Endothelial cell of umbilical vein (primary cell): Measurements from ENCODE around the gene GLRX.
A peak's percentile ranks its signal among the peaks of the same experiment; 100 is the strongest.

Experiments used
- CTCF ChIP-seq, 2 donors: IDR thresholded peaks; 1 replicate in 1 of 2; 2 replicates in 1 of 2; pipeline ENCODE4 v1.5.1; 2011; ENCODE audit warnings: low read length in 2 of 2, mild to moderate bottlenecking in 2 of 2, moderate library complexity in 2 of 2, control low read depth in 1 of 2, inconsistent platforms in 1 of 2, low read depth in 1 of 2; ENCODE audit not compliant: insufficient read depth in 1 of 2; ENCODE audit errors: extremely low read depth in 1 of 2
- EZH2 ChIP-seq: IDR thresholded peaks from 2 replicates; pipeline ENCODE4 v1.6.1; 2012; ENCODE audit warnings: borderline replicate concordance, low read depth, mild to moderate bottlenecking, moderate library complexity, low read length, inconsistent platforms; ENCODE audit not compliant: severe bottlenecking
- POLR2A ChIP-seq: IDR thresholded peaks from 2 replicates; pipeline ENCODE4 v1.6.1; 2012; ENCODE audit warnings: low read depth, mild to moderate bottlenecking, control low read depth, low read length
- POLR2AphosphoS5 ChIP-seq: IDR thresholded peaks from 2 replicates; pipeline ENCODE4 v1.6.1; 2012; ENCODE audit warnings: low read depth, mild to moderate bottlenecking, control low read depth, low read length, moderate library complexity; ENCODE audit not compliant: insufficient read depth

DNA sequence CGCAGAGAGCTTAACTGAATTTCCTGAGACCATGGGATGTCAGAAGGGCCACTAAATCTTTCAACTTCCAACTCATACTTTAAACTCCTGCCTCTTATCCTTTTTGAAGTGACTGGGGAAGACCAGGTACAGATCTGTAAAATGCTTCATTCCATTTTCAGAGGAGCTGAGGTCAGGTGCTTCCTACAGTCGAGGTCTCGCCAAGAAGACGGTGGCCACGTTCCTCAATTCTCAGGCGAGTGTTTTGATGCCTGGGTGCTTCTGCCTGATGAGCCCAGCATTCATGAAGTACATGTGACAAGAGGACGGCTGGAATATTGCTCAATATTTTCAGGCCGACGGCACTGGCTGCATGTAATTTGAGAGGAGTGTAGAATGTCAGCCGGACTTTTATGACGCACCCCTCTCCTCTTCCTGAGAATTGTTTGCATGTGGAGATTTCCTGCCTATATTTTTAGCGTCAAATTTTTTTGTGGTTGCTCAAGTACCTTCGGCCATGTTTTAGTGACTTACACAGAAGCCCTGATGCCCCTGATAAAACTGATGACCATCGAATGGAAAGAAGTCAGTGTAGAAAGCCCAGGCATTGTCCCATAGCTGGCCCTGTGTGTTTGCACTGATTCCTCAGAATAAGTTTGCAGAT lies 38.8 kb upstream of the GLRX start:
- TF ChIP-seq EZH2 (no peak), POLR2A (peak; percentile 10), CTCF (IDR thresholded peaks at IDR 0.05; ENCODE audit: extremely low read depth in 1 of 2, insufficient read depth in 1 of 2, low read depth in 1 of 2, low read length in 2 of 2) (no peak), POLR2AphosphoS5 (peak; percentile 32)
